Aorta (tissue), 5 donors: ENCODE measurements around the gene EFHC1. TPM values are rescaled to one million over a fixed set of nuclear protein-coding genes. Genes with fewer than 3 reads are reported as not detected.

ENCODE experiments used
- ATAC-seq: fragments of 200-7000 bp; cut with Tn5 transposase; one replicate; pipeline ENCODE4 v1.9.1; 2022; ENCODE audit warnings: moderate library complexity; ENCODE audit not compliant: low FRiP score
- DNase-seq, 2 donors: peaks; one replicate each; pipeline ENCODE4 v3.0.0-alpha.2; 2020
- H3K27ac ChIP-seq, 2 donors: one replicate each; pipeline ENCODE4 v1.5.1; 2013; ENCODE audit warnings: low read length in 2 of 2, mild to moderate bottlenecking in 2 of 2, moderate library complexity in 2 of 2, control low read depth in 1 of 2, inconsistent platforms in 1 of 2, low read depth in 1 of 2
- H3K27me3 ChIP-seq, 2 donors: one replicate each; pipeline ENCODE4 v1.6.1; 2013; ENCODE audit warnings: control low read depth in 1 of 2, low read length in 1 of 2, mild to moderate bottlenecking in 1 of 2, moderate library complexity in 1 of 2; ENCODE audit not compliant: insufficient read depth in 2 of 2, control insufficient read depth in 1 of 2
- H3K36me3 ChIP-seq, 2 donors: one replicate each; pipeline ENCODE4 v1.6.1; 2013; ENCODE audit warnings: control low read depth in 1 of 2, low read length in 1 of 2, mild to moderate bottlenecking in 1 of 2; ENCODE audit not compliant: insufficient read depth in 2 of 2, control insufficient read depth in 1 of 2
- H3K4me1 ChIP-seq, 2 donors: one replicate each; pipeline ENCODE4 v1.6.1; 2013; ENCODE audit warnings: low read length in 2 of 2, control low read depth in 1 of 2, mild to moderate bottlenecking in 1 of 2, moderate library complexity in 1 of 2; ENCODE audit not compliant: insufficient read depth in 2 of 2, control insufficient read depth in 1 of 2
- H3K4me3 ChIP-seq, 2 donors: one replicate each; pipeline ENCODE4 v1.5.1; 2013; ENCODE audit warnings: low read length in 2 of 2, control low read depth in 1 of 2, mild to moderate bottlenecking in 1 of 2
- H3K9me3 ChIP-seq: one replicate; pipeline ENCODE4 v1.6.1; 2013; ENCODE audit warnings: mild to moderate bottlenecking, low read length; ENCODE audit not compliant: control insufficient read depth
- WGBS, 2 donors: extraction: QIAGEN DNeasy Blood & Tissue Kit; methylation state at CpG; one replicate each; pipeline ENCODE4 v1.1.7; 2013; 5-methylcytosine and 5-hydroxymethylcytosine counted together
- intact Hi-C, 2 donors: fragments of 100-400 bp; cut with DNase I; formaldehyde crosslinking; loops; one replicate each; pipeline versions ENCODE4 v1.14.2 to v1.15.0; 2022
- polyA plus RNA-seq, 2 donors: library from polyadenylated mRNA; stranded (reverse); fragments of 200-250 nt; gene quantifications; one replicate each; pipeline ENCODE4 v1.2.3, GENCODE V29; 2013
- total RNA-seq, 2 donors: library from RNA; stranded (reverse); fragmentation: NEBNext Ultra II Directional; extraction: Animal tissue kit (Norgen Biotek cat#: 25700); gene quantifications; one replicate each; pipeline ENCODE4 v1.2.1, GENCODE V29; 2021
- donor health status: healthy with polysubstance abuse.
- donor health status: Bipolar disorder and iron deficiency.
- donor health status: DM: no; HTN: no; CAD: no.
- donor health status: DM: no; HTN: no; CAD: no.
- donor health status: DM: yes; HTN: yes; CAD: no.

EFHC1 gene
- total and polyA plus RNA-seq, 4 donors: 3.0 to 51.5 (median 21.1) TPM

- H3K27ac ChIP-seq: peak overlapping the region; percentile 65 to 85
- DNase-seq: no peak
- H3K9me3 ChIP-seq: no peaks in the 10 kb centered on the region
- intact Hi-C loops: loop anchor here (2.0 to 10.0 kb wide), 3 partner anchors 36 to 483 kb away; partner anchors contain the start of genes GSTA4 (in 1 of the 2) and TRAM2 (in 1 of the 2)
- WGBS, 2 donors: 29 to 36% methylated on average over 12 of the region's 12 CpGs
- H3K4me1 ChIP-seq: peaks cover 6 to 12% of the 10 kb centered on the region in 2 donors
- no peaks in the 10 kb centered on the region for H3K27me3 ChIP-seq
- peak; percentile 30 for ATAC-seq
- peaks cover 0 to 2% of the 10 kb centered on the region in 2 donors for H3K36me3 ChIP-seq
- H3K4me3 ChIP-seq: no peak overlapping the region
Observed at GRCh38 chr6:52511572-52512151, 91.5 kb downstream of the EFHC1 start.

GRCh38 chr6:52512199-52512598 lies 92.1 kb downstream of the EFHC1 start:
- H3K9me3 ChIP-seq: no peaks in the 10 kb centered on the region
- peaks cover 7 to 12% of the 10 kb centered on the region in 2 donors for H3K4me1 ChIP-seq
- H3K27ac ChIP-seq: peak overlapping the region; percentile 65 to 93
- peaks cover 0 to 2% of the 10 kb centered on the region in 2 donors for H3K36me3 ChIP-seq
- ATAC-seq (peak; percentile 92), DNase-seq (peak; percentile 70 to 82)
- WGBS, 2 donors: 5 to 6% methylated on average over 4 of the region's 4 CpGs
- no peaks in the 10 kb centered on the region for H3K27me3 ChIP-seq
- H3K4me3 ChIP-seq: no peak overlapping the region
- intact Hi-C loops: loop anchor here (2.0 to 10.0 kb wide), 3 partner anchors 35 to 483 kb away; partner anchors contain the start of genes GSTA4 (in 1 of the 2) and TRAM2 (in 1 of the 2)

GRCh38 chr6:52513464-52513863 lies 93.3 kb downstream of the EFHC1 start:
- no peaks in the 10 kb centered on the region for H3K9me3 ChIP-seq
- WGBS, 2 donors: 60 to 74% methylated on average over 2 of the region's 2 CpGs
- H3K36me3 ChIP-seq: peaks cover 0 to 2% of the 10 kb centered on the region in 2 donors
- peaks cover 7 to 12% of the 10 kb centered on the region in 2 donors for H3K4me1 ChIP-seq
- ATAC-seq (no peak), DNase-seq (no peak)
- intact Hi-C loops: loop anchor here (2.0 to 10.0 kb wide), 3 partner anchors 34 to 481 kb away; partner anchors contain the start of genes GSTA4 (in 1 of the 2) and TRAM2 (in 1 of the 2)
- H3K4me3 ChIP-seq: no peak overlapping the region
- H3K27me3 ChIP-seq: no peaks in the 10 kb centered on the region
- H3K27ac ChIP-seq: peak overlapping the region in 1 of 2 donors; percentile 78

- no peaks in the 10 kb centered on the region for H3K9me3 ChIP-seq
- intact Hi-C loops: loop anchor here (2.0 to 10.0 kb wide), 3 partner anchors 33 to 481 kb away; partner anchors contain the start of genes GSTA4 (in 1 of the 2) and TRAM2 (in 1 of the 2)
- H3K27ac ChIP-seq: peak overlapping the region in 1 of 2 donors; percentile 55
- no peaks in the 10 kb centered on the region for H3K27me3 ChIP-seq
- no peak overlapping the region for H3K4me3 ChIP-seq
- WGBS, 2 donors: 89 to 91% methylated on average over 4 of the region's 4 CpGs
- ATAC-seq (no peak), DNase-seq (no peak)
- peaks cover 7 to 12% of the 10 kb centered on the region in 2 donors for H3K4me1 ChIP-seq
- peaks cover 0 to 2% of the 10 kb centered on the region in 2 donors for H3K36me3 ChIP-seq
Observed at GRCh38 chr6:52513896-52514295, 93.8 kb downstream of the EFHC1 start.

- no peaks in the 10 kb centered on the region for H3K9me3 ChIP-seq
- peaks cover 0 to 2% of the 10 kb centered on the region in 2 donors for H3K36me3 ChIP-seq
- no peaks in the 10 kb centered on the region for H3K27me3 ChIP-seq
- H3K27ac ChIP-seq: no peak overlapping the region
- H3K4me3 ChIP-seq: no peak overlapping the region
- DNase-seq (no peak), ATAC-seq (no peak)
- WGBS, 2 donors: 56 to 58% methylated on average over 7 of the region's 7 CpGs
- H3K4me1 ChIP-seq: peaks cover 7 to 12% of the 10 kb centered on the region in 2 donors
- intact Hi-C loops: loop anchor here (5.0 to 10.0 kb wide), 2 partner anchors 33 to 480 kb away; partner anchors contain the start of gene GSTA4 (in 1 of the 2)
Observed at GRCh38 chr6:52514514-52514913, 94.4 kb downstream of the EFHC1 start.

- Histone ChIP-seq H3K36me3 (peaks cover 0 to 2% of the 10 kb centered on the region in 2 donors), H3K27me3 (no peaks in the 10 kb centered on the region), H3K27ac (no peak overlapping the region), H3K9me3 (no peaks in the 10 kb centered on the region), H3K4me3 (no peak overlapping the region), H3K4me1 (peaks cover 5 to 12% of the 10 kb centered on the region in 2 donors)
- intact Hi-C loops: loop anchor here (5.0 to 10.0 kb wide), 2 partner anchors 57 to 479 kb away; partner anchors contain the start of gene GSTA4 (in 1 of the 2)
- WGBS, 2 donors: 64 to 69% methylated on average over 2 of the region's 2 CpGs
- no peak for DNase-seq
- no peak for ATAC-seq
Observed at GRCh38 chr6:52515219-52515960, 95.2 kb downstream of the EFHC1 start.

- H3K4me1 ChIP-seq: peaks cover 3 to 14% of the 10 kb centered on the region in 2 donors
- no peaks in the 10 kb centered on the region for H3K27me3 ChIP-seq
- H3K27ac ChIP-seq: peak overlapping the region in 1 of 2 donors; percentile 22
- no peak overlapping the region for H3K4me3 ChIP-seq
- DNase-seq (no peak), ATAC-seq (no peak)
- 82 to 85% methylated on average over 1 of the region's 1 CpG for WGBS, 2 donors
- H3K9me3 ChIP-seq: no peaks in the 10 kb centered on the region
- H3K36me3 ChIP-seq: peaks cover 0 to 2% of the 10 kb centered on the region in 2 donors
- intact Hi-C loops: loop anchor here (5.0 to 10.0 kb wide), 2 partner anchors 56 to 479 kb away; partner anchors contain the start of gene GSTA4 (in 1 of the 2)
Observed at GRCh38 chr6:52516269-52516668, 96.1 kb downstream of the EFHC1 start.

GRCh38 chr6:52516943-52517342 lies 96.8 kb downstream of the EFHC1 start:
- Histone ChIP-seq H3K27ac (peak overlapping the region in 1 of 2 donors; percentile 22), H3K4me1 (peaks cover 3 to 10% of the 10 kb centered on the region in 2 donors)
- intact Hi-C loops: loop anchor here (5.0 to 10.0 kb wide), 2 partner anchors 55 to 478 kb away; partner anchors contain the start of gene GSTA4 (in 1 of the 2)

More at GRCh38 chr6:52516943-52517342, 96.8 kb downstream of the EFHC1 start:
- Histone ChIP-seq H3K36me3 (peaks cover 0 to 2% of the 10 kb centered on the region in 2 donors), H3K4me3 (no peak overlapping the region), H3K27me3 (no peaks in the 10 kb centered on the region), H3K9me3 (no peaks in the 10 kb centered on the region)
- ATAC-seq (no peak), DNase-seq (no peak)
- WGBS, 2 donors: 86 to 90% methylated on average over 3 of the region's 3 CpGs
